NCI-H446 (cell line): Measurements from ENCODE around the gene NPC1.
"Not testable (repeated sequence)": the region's sequence is repeated elsewhere in the genome, so short reads cannot be mapped to it uniquely, and the experiment has no call there.

ENCODE experiments used
- DNase-seq, 2 experiments: peaks; one replicate each; lab custom pipeline; 2025; lab: John Stamatoyannopoulos, UW

Gene NPC1

GRCh38 chr18:23523429-23524212 lies 62.7 kb downstream of the NPC1 start:
- no peak for DNase-seq

GRCh38 chr18:23521907-23522306 lies 64.4 kb downstream of the NPC1 start:
- DNase-seq: no peak

DNA sequence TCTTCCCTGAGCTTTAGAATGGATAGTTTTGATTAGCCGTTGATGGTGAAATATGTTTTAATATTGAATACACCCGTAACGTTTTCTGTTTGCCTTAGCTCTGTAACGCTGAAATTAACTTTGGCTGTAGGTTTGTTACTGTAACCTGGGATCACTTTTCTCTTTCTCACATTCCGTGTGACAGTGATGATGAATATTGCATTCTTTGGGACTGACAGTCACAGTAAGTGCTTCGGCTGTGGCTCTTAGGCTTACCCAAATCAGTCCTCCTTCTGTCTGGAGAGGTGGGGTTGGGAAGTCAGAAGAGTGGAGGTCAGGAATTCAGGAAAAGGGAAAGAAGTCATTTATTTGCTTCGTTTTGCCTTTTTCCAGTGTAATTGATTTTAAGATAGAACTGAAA lies 65.0 kb downstream of the NPC1 start:
- no peak for DNase-seq

- no peak for DNase-seq
These were observed 66.6 kb downstream of the NPC1 start for GRCh38 chr18:23519734-23520133.

DNA sequence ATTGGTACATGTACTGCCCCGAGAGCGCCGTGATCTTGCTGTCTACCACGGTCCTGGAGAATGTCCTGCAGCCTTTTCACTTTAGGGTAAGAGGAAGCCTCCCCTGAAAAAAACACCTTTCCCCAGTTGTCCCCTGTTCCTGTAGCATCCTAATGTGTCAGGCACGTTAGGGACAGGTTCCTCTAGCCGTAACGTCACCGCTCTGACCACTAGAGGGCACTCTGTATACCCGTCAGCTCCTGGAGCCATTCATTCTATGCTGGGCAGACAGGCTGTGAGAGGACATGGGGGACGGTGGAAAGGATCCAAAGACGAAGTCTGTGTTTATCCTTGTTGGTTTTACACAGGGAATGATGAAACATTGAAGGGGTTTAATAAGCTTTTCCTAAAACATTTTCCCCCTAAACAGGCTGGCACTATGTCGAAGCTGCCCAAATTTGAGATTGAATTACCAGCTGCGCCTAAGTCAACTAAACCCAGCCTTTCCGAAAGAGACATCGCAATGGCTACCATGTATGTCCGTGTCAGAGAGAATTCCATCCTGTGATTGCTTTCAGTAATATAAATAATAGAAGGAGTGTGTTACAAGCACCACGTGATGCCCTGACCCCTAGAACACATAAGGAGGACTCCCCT lies 70.3 kb downstream of the NPC1 start:
- DNase-seq: peak; percentile 48 to 82

- no peak for DNase-seq
These were observed 73.7 kb downstream of the NPC1 start for GRCh38 chr18:23512641-23513040.

DNA sequence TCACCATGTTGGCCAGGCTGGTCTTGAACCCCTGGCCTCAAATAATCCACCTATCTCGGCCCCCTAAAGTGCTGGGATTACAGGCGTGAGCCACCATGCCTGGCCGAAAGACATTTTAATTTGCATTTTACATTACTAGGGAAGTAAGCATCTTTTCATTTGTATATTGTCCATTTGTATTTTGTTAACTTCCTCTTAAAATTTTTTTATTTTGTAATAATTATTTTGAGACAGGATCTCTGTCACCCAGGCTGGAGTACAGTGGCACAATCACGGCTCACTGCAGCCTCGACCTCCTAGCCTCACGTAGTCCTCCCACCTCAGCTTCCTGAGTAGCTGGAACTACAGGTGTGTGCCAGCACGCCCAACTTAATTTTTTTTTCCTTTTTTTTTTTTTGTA lies 74.1 kb downstream of the NPC1 start:
- not testable (repeated sequence) for DNase-seq

- not testable (repeated sequence) for DNase-seq
These were observed 75.4 kb downstream of the NPC1 start for GRCh38 chr18:23510923-23511322.

GRCh38 chr18:23506393-23506792 lies 79.9 kb downstream of the NPC1 start:
- DNase-seq: no peak

DNA sequence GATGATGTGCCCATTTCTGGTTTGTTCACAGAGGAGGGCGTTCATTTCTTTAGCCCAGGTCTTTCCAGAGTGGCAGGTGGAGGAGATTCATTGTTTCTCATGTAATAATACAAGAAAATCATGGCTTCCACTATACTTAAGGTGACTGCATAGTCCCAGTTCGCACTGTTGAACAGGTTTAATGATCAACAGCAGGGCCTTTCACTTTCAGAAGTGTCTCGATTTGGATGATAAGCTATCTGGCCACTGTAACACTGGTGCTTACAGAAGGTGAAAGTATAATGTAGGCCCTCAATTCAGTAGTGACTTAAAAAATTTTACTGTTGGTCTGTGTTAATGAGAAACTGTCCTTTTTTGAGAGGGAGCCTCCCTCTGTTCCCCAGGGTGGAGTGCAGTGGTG lies 81.6 kb downstream of the NPC1 start:
- DNase-seq: no peak

DNA sequence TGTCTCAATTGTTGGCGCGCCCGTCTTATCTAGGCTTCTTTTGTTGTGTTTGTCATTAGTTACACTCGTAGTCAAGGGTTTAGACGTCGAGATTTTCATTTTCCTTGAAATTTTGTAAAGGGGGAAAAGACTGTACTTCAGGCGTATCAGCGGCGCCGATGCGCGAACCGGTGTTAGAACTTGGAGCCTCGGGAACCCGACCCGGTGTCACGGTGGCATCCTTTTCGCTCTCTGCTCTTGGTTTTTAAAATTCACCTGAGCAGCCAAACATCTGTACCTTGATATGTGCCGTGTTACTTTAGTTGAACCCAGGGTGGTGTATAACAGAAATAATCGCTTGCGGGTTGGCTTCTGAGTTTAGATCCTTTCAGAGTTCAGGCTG lies 82.4 kb downstream of the NPC1 start:
- DNase-seq: no peak

GRCh38 chr18:23503038-23503962 lies 83.0 kb downstream of the NPC1 start, which contains the start of gene RMC1:
Gene RMC1 (plus strand): TSS chr18:23503511. CDS start chr18:23503619, 108 bp downstream.
- DNase-seq: peak; percentile 81 to 94

DNA sequence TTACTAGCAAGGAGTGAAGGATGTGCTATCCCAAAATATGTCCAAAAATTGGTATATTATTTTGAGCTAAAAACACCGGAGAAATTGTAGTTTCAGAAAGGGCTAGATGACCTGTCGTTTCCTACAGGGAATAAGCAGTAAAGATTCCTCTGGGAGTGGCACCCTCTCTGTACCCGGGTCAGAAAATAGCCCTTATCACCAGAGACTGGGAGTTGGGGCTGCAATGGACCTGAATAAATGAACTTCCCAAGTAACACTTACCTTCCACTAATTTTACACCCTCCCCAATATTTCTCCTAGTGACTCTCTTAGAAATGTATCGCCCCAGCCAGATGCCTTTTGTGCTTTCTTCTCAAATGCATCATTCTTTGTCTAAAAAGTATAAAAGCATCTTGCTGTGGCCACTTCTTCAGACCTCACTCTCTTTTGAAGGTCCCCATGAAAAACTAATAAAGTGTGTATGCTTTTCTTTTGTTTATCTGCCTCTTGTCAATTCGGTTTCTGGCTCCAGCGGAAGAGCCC lies 83.7 kb downstream of the NPC1 start:
- no peak for DNase-seq

DNA sequence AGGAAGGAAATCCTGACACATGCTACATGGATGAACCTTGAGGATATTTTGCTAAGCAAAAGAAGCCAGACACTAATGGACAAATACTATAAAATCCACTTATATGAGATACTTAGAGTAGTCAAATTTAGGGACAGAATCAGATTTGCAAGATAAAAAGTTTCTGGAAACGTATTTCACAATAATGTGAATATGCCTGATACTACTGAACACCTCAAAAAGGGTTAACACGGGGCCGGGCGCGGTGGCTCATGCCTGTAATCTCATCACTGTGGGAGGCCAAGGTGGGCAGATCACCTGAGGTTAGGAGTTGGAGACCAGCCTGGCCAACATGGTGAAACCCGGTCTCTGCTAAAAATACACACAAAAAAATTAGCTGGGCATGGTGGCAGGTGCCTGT lies 84.7 kb downstream of the NPC1 start:
- no peak for DNase-seq

DNA sequence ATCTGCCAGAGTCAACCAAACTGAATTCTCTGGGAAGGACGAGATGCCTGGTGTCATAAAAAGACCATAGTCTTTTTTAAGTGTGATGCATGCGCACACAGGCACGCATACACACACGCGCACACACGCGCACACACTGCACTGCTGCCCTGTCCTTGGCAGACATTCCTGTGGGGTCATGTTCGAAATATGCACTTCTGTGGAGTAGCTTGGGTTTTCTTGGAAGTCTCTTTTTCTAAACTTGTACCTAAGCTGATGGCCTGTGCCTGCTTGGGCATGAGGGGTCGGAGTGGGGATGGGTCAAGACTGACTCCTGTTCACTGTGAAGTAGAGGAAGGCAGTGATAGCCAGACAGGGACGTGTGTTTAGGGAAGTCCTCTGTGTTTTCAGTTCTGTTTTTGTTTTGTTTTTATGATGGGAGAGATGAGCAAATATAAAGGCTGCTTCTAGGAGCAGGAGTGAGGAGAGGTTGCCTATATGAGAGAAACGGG lies 87.0 kb downstream of the NPC1 start:
- no peak for DNase-seq

GRCh38 chr18:23498877-23499276 lies 87.4 kb downstream of the NPC1 start:
- DNase-seq: peak; percentile 17 to 67

DNA sequence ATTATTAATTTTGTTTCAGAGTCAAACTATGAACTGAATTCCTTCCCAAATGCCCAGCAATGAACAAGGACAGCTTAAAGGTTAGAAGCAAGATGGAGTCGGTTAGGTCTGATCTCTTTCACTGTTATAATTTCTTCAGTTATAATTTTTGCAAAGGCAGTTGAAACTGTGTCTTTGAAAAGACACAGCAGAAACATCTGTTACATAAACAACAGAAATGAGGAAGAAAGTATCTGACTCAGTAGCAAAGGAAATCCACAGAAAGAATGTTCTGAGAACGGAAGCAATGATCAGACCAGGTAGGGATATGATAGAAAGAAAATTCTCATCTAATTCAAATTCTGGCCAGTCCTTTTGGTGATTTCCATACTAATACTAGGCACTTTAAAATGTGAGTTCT lies 88.2 kb downstream of the NPC1 start:
- no peak for DNase-seq

GRCh38 chr18:23495723-23496440 lies 90.4 kb downstream of the NPC1 start:
- no peak for DNase-seq

- no peak for DNase-seq
These were observed 91.3 kb downstream of the NPC1 start for GRCh38 chr18:23494992-23495391.

DNA sequence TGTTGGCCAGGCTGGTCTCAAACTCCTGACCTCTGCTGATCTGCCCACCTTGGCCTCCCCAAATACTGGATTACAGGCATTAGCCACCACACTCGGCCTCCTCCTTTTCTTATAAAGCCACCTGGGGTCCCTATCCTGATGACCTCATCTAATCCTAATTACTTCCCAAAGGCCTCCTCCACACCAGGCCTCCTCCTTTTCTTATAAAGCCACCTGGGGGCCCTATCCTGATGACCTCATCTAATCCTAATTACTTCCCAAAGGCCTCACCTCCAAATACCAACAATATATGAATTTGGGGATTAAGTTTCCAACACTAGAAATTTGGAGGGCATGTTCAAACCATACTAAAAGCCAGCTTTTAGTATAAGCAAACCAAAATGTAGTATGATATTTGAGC lies 92.7 kb downstream of the NPC1 start:
- no peak for DNase-seq

DNA sequence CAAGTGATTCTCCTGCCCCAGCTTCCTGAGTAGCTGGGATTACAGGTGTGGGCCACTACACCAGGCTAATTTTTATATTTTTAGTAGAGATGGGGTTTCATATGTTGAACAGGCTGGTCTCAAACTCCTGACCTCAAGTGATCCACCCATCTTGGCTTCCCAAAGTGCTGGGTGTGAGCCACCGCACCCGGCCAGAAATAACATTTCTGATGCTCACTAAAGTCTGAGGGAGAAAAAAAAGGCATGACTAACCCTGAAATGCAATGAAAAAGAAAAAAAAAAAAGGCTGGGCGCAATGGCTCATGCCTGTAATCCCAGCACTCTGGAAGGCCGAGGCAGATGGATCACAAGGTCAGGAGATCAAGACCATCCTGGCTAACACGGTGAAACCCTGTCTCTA lies 96.7 kb downstream of the NPC1 start:
- DNase-seq: not testable (repeated sequence)
